Upper lobe of left lung (tissue), 6 donors: ENCODE results near the gene FANCD2OS. TPM values are rescaled to one million over a fixed set of nuclear protein-coding genes. Genes with fewer than 3 reads are reported as not detected.

Experiments used
- ATAC-seq, 2 donors: fragments of 200-7000 bp; cut with Tn5 transposase; one replicate each; pipeline ENCODE4 v1.9.1; 2022; ENCODE audit warnings: mild to moderate bottlenecking in 2 of 2, moderate library complexity in 2 of 2; ENCODE audit not compliant: low FRiP score in 2 of 2
- DNase-seq, 2 donors: peaks; one replicate each; pipeline ENCODE4 v3.0.0-alpha.2; 2019 to 2020
- H3K27ac ChIP-seq, 4 donors: fragments of 200-600 bp; sonication (generic); one replicate each; pipeline ENCODE4 v1.5.1; 2016 to 2019
- H3K27me3 ChIP-seq, 4 donors: fragments of 200-600 bp; sonication (generic); one replicate each; pipeline ENCODE4 v1.5.1; 2017 to 2019
- H3K36me3 ChIP-seq, 4 donors: fragments of 200-600 bp; sonication (generic); one replicate each; pipeline ENCODE4 v1.5.1; 2016 to 2019
- H3K4me1 ChIP-seq, 4 donors: fragments of 200-600 bp; sonication (generic); one replicate each; pipeline ENCODE4 v1.5.1; 2018 to 2019
- H3K4me3 ChIP-seq, 4 donors: fragments of 200-600 bp; sonication (generic); one replicate each; pipeline ENCODE4 v1.5.1; 2017 to 2019; ENCODE audit warnings: mild to moderate bottlenecking in 2 of 4, moderate library complexity in 1 of 4
- H3K9me3 ChIP-seq, 4 donors: fragments of 200-600 bp; sonication (generic); one replicate each; pipeline ENCODE4 v1.5.1; 2018 to 2019
- EP300 ChIP-seq, 4 donors: sonication (generic); formaldehyde crosslinking; IDR thresholded peaks; one replicate each; pipeline ENCODE4 v1.5.1; 2017; ENCODE audit warnings: antibody characterized with exemption in 4 of 4, control low read depth in 2 of 4
- POLR2A ChIP-seq, 4 donors: fragments of 450-650 bp; IDR thresholded peaks; one replicate each; pipeline ENCODE4 v1.5.1; 2016 to 2017; ENCODE audit warnings: antibody characterized with exemption in 4 of 4, mild to moderate bottlenecking in 2 of 4
- POLR2AphosphoS5 ChIP-seq, 2 donors: sonication (generic); formaldehyde crosslinking; IDR thresholded peaks; one replicate each; pipeline ENCODE4 v1.5.1; 2017; ENCODE audit warnings: antibody characterized with exemption in 2 of 2
- WGBS, 2 donors: methylation state at CpG; one replicate each; pipeline ENCODE4 v1.1.5; 2017 to 2018; 5-methylcytosine and 5-hydroxymethylcytosine counted together
- total RNA-seq, 6 donors: library from RNA; depleted of rRNA in 4 of 6; stranded (reverse); fragments of >200 nt in 4 of 6; gene quantifications; one replicate each; pipeline versions ENCODE4 v1.1.0 to v1.2.1, GENCODE V29; 2016 to 2021
- TF ChIP-seq, protein P1 (sequence below), 6 experiments: fragments of 450-650 bp in 4 of 6; fragments of 200-600 bp in 2 of 6; sonication (generic) in 2 of 6; IDR thresholded peaks; one replicate each; pipeline ENCODE4 v1.5.1; 2016 to 2019; ENCODE audit warnings: antibody characterized with exemption in 6 of 6
- donor health status: DM: no; HTN: no; CAD: no; lungs with moderate emphysema.
- donor health status: DM: no; HTN: yes; CAD: no; lungs with severe emphysema.

The FANCD2OS gene, protein sequence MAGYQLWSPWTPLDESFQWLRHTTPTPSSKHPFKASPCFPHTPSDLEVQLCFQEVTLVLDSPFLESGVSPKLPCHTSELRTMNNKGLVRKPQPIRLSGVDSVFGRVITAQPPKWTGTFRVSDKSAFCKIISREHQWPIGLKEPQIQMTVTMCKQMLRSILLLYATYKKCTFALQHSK
- not detected for total RNA-seq

DNA sequence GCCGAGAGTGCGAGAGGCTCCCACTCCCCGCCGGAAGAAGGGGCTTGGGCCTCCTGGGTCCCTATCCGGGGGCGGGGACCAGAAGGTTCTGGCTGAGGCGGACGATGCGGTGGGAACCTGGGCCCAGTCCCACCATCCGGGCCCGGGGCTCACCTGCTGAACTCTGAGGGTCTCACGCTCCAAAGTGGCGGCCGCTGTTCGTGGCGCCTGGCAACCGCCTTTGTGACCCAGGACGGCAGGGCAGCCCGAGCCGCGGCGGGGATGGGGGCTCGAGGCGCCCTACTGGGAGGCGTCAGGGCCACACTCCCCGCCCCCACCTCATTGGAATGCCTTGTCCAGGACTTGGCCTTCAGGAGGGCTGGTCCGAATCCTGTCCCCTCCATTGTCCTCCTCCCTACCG is at the start of gene FANCD2OS:
TSS of gene FANCD2OS (minus strand) at position 165 of the 400 bp plus-strand sequence. CDS start 3,481 bp downstream, outside the sequence.
- Histone ChIP-seq H3K27ac (no peak within 1 kb of the TSS), H3K27me3 (no peaks in the 10 kb centered on the region), H3K4me3 (no peak within 1 kb of the TSS), H3K9me3 (no peaks in the 10 kb centered on the region), H3K36me3 (no peaks in the 10 kb centered on the region), H3K4me1 (no peaks in the 10 kb centered on the region)
- TF ChIP-seq POLR2AphosphoS5 (IDR thresholded peaks at IDR 0.05) (no peak), POLR2A (IDR thresholded peaks at IDR 0.05) (no peak), EP300 (IDR thresholded peaks at IDR 0.05) (no peak)
- TF ChIP-seq, protein P1, sequence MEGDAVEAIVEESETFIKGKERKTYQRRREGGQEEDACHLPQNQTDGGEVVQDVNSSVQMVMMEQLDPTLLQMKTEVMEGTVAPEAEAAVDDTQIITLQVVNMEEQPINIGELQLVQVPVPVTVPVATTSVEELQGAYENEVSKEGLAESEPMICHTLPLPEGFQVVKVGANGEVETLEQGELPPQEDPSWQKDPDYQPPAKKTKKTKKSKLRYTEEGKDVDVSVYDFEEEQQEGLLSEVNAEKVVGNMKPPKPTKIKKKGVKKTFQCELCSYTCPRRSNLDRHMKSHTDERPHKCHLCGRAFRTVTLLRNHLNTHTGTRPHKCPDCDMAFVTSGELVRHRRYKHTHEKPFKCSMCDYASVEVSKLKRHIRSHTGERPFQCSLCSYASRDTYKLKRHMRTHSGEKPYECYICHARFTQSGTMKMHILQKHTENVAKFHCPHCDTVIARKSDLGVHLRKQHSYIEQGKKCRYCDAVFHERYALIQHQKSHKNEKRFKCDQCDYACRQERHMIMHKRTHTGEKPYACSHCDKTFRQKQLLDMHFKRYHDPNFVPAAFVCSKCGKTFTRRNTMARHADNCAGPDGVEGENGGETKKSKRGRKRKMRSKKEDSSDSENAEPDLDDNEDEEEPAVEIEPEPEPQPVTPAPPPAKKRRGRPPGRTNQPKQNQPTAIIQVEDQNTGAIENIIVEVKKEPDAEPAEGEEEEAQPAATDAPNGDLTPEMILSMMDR (IDR thresholded peaks at IDR 0.05): no peak
- DNase-seq (peak in 1 of 2 donors; percentile 75), ATAC-seq (no peak)
- WGBS, 2 donors: 66 to 73% methylated on average over 11 to 28 of the region's 28 CpGs

DNA sequence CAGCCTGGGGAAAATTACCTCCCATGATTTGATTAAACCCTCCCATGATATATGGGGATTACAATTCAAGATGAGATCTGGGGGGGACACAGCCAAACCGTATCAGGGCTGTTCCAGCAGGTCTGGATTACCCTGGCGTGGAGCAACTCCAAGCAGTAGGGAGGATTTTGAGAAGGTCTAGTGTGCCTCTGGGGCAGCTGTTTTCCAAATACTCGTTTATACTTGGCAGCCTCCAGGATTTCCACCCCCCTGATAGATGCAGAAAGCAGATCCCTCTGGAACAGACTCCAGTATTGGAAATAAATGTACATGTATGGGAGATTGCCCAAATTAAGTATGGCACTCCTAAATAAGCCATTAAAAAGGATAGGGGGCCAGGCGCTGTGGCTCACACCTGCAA is 49.0 kb upstream of the FANCD2OS start:
- WGBS, 2 donors: 70 to 79% methylated on average over 4 of the region's 4 CpGs
- Histone ChIP-seq H3K9me3 (no peaks in the 10 kb centered on the region), H3K4me3 (no peak overlapping the region), H3K4me1 (no peaks in the 10 kb centered on the region), H3K27ac (no peak overlapping the region), H3K27me3 (no peaks in the 10 kb centered on the region), H3K36me3 (peaks cover 10 to 30% (median 15%) of the 10 kb centered on the region in 4 donors)
- TF ChIP-seq EP300 (IDR thresholded peaks at IDR 0.05) (no peak), POLR2A (IDR thresholded peaks at IDR 0.05) (no peak), POLR2AphosphoS5 (IDR thresholded peaks at IDR 0.05) (no peak)
- TF ChIP-seq, protein P1 (IDR thresholded peaks at IDR 0.05): no peak
- no peak for DNase-seq
- no peak for ATAC-seq

DNA sequence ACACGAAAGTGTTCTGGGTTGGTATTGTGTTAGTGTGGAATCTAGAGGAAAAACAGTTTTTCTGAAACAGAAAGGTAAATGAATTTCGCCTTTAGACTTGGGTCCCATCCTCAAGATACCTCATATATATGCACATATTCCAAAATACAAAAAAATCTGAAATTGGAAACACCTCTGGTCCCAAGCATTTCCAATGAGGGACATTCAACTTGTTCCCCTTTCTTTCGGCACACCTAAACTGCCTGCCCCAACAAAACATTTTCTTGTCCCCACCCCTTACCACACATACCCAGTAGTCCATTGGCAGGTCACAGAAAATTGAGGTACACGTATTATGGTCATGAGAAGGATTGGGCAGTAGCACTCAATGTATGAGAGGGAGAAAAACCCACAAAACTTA is 47.6 kb upstream of the FANCD2OS start:
- peaks cover 19 to 44% (median 27%) of the 10 kb centered on the region in 4 donors for H3K36me3 ChIP-seq
- ATAC-seq: no peak
- WGBS, 2 donors: 96% methylated on average over 4 of the region's 4 CpGs
- no peaks in the 10 kb centered on the region for H3K27me3 ChIP-seq
- no peaks in the 10 kb centered on the region for H3K4me1 ChIP-seq
- no peak overlapping the region for H3K4me3 ChIP-seq
- TF ChIP-seq, protein P1 (IDR thresholded peaks at IDR 0.05): no peak
- TF ChIP-seq EP300 (IDR thresholded peaks at IDR 0.05) (no peak), POLR2A (IDR thresholded peaks at IDR 0.05) (no peak), POLR2AphosphoS5 (IDR thresholded peaks at IDR 0.05) (no peak)
- H3K9me3 ChIP-seq: no peaks in the 10 kb centered on the region
- no peak overlapping the region for H3K27ac ChIP-seq
- DNase-seq: no peak

DNA sequence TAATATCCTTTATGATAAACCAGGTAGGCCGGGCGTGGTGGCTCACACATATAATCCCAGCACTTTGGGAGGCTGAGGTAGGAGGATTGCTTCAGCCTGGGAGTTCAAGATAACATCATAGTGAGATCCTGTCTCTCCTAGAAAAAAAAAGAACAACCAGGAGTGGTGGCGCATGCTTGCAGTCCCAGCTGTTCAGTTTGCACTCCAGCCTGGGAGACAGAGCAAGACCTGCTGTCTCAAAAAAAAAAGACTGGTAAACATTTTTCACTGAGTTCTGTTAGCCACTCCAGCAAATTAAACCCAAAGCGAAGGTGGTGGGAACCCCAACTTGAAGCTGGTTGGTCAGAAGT is 47.0 kb upstream of the FANCD2OS start:
- no peak overlapping the region for H3K4me3 ChIP-seq
- TF ChIP-seq POLR2A (IDR thresholded peaks at IDR 0.05) (no peak), POLR2AphosphoS5 (IDR thresholded peaks at IDR 0.05) (no peak), EP300 (IDR thresholded peaks at IDR 0.05) (no peak)
- TF ChIP-seq, protein P1 (IDR thresholded peaks at IDR 0.05): no peak

More for the DNA sequence above, 47.0 kb upstream of the FANCD2OS start:
- DNase-seq (no peak), ATAC-seq (no peak)
- 88 to 90% methylated on average over 4 of the region's 4 CpGs for WGBS, 2 donors
- Histone ChIP-seq H3K4me1 (no peaks in the 10 kb centered on the region), H3K9me3 (no peaks in the 10 kb centered on the region), H3K27ac (no peak overlapping the region), H3K27me3 (no peaks in the 10 kb centered on the region), H3K36me3 (peaks cover 25 to 49% (median 33%) of the 10 kb centered on the region in 4 donors)
